Measurements from ENCODE around the gene CSAG3.
"Not testable (repeated sequence)": the region's sequence is repeated elsewhere in the genome, so short reads cannot be mapped to it uniquely, and the experiment has no call there.

CSAG3 gene

DNA sequence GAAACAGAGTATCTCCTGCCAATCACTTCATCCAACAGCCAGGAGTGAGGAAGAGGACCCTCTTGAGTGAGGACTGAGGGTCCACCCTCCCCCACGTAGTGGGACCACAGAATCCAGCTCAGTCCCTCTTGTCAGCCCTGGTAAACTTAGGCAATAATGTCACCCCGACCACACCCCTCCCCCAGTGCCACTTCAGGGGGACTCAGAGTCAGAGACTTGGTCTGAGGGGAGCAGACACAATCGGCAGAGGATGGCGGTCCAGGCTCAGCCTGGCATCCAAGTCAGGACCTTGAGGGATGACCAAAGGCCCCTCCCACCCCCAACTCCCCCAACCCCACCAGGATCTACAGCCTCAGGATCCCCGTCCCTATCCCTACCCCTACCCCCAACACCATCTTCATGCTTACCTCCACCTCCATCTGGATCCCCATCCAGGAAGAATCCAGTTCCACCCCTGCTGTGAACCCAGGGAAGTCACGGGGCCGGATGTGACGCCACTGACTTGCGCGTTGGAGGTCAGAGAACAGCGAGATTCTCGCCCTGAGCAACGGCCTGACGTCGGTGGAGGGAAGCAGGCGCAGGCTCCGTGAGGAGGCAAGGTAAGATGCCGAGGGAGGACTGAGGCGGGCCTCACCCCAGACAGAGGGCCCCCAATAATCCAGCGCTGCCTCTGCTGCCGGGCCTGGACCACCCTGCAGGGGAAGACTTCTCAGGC lies 25.6 kb upstream of the CSAG3 start, which contains the start of the genes CSAG1 and MAGEA12:
Gene CSAG1 (minus strand): TSS at position 461 of the 715 bp plus-strand sequence. CDS start 1,261 bp downstream, outside the sequence.
Gene MAGEA12 (plus strand): TSS at position 497 of the 715 bp plus-strand sequence. CDS start 2,405 bp downstream, outside the sequence.
- Histone ChIP-seq H4K20me1 (ENCODE audit: control insufficient read depth, insufficient read depth, low read depth, low read length) (no peaks in the 10 kb centered on the region), H3K4me1 (ENCODE audit: control insufficient read depth, low read length) (no peaks in the 10 kb centered on the region), H3K4me2 (ENCODE audit: low read length) (no peak within 1 kb of the TSS), H3K4me3 (ENCODE audit: low read length) (no peak within 1 kb of the TSS), H3F3A (ENCODE audit: control insufficient read depth, insufficient read depth) (no peaks in the 10 kb centered on the region), H3K79me2 (ENCODE audit: control insufficient read depth, low read length) (no peaks in the 10 kb centered on the region), H3K27ac (ENCODE audit: low read depth, low read length) (no peak within 1 kb of the TSS), H3K36me3 (ENCODE audit: control insufficient read depth, low read length) (no peaks in the 10 kb centered on the region), H3K27me3 (ENCODE audit: control insufficient read depth, low read length) (no peaks in the 10 kb centered on the region), H3K9me3 (ENCODE audit: control insufficient read depth, insufficient read depth, low read length) (no peaks in the 10 kb centered on the region), H3K9me2 (replicated peaks; ENCODE audit: control insufficient read depth, low read length) (no peaks in the 10 kb centered on the region)
- TF ChIP-seq EZH2phosphoT487 (IDR thresholded peaks at IDR 0.05; ENCODE audit: borderline replicate concordance, low read length), result no peak
- TF ChIP-seq, protein P1, sequence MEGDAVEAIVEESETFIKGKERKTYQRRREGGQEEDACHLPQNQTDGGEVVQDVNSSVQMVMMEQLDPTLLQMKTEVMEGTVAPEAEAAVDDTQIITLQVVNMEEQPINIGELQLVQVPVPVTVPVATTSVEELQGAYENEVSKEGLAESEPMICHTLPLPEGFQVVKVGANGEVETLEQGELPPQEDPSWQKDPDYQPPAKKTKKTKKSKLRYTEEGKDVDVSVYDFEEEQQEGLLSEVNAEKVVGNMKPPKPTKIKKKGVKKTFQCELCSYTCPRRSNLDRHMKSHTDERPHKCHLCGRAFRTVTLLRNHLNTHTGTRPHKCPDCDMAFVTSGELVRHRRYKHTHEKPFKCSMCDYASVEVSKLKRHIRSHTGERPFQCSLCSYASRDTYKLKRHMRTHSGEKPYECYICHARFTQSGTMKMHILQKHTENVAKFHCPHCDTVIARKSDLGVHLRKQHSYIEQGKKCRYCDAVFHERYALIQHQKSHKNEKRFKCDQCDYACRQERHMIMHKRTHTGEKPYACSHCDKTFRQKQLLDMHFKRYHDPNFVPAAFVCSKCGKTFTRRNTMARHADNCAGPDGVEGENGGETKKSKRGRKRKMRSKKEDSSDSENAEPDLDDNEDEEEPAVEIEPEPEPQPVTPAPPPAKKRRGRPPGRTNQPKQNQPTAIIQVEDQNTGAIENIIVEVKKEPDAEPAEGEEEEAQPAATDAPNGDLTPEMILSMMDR (IDR thresholded peaks at IDR 0.05; ENCODE audit: low read depth, low read length, poor library complexity, severe bottlenecking), result no peak

GRCh38 chrX:152734143-152734858 lies 24.7 kb upstream of the CSAG3 start:
- not testable (repeated sequence) for H3K27ac ChIP-seq (ENCODE audit: low read depth, low read length); H3K9me3 ChIP-seq (ENCODE audit: control insufficient read depth, insufficient read depth, low read length); H3K4me1 ChIP-seq (ENCODE audit: control insufficient read depth, low read length); H3K27me3 ChIP-seq (ENCODE audit: control insufficient read depth, low read length); H3K4me3 ChIP-seq (ENCODE audit: low read length); H3K4me2 ChIP-seq (ENCODE audit: low read length); H4K20me1 ChIP-seq (ENCODE audit: control insufficient read depth, insufficient read depth, low read depth, low read length); H3K79me2 ChIP-seq (ENCODE audit: control insufficient read depth, low read length); H3F3A ChIP-seq (ENCODE audit: control insufficient read depth, insufficient read depth); H3K36me3 ChIP-seq (ENCODE audit: control insufficient read depth, low read length); H3K9me2 ChIP-seq (replicated peaks; ENCODE audit: control insufficient read depth, low read length)

DNA sequence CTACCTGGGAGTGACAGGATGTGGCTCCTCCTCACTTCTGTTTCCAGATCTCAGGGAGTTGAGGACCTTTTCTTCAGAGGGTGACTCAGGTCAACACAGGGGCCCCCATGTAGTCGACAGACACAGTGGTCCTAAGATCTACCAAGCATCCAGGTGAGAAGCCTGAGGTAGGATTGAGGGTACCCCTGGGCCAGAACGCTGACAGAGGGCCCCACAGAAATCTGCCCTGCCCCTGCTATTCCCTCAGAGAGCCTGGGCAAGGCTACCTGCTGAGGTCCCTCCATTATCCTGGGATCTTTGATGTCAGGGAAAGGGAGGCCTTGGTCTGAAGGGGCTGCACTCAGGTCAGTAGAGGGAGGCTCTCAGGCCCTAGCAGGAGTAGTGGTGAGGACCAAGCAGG lies 23.9 kb upstream of the CSAG3 start:
- Histone ChIP-seq H3K9me3 (ENCODE audit: control insufficient read depth, insufficient read depth, low read length) (no peaks in the 10 kb centered on the region), H3K36me3 (ENCODE audit: control insufficient read depth, low read length) (no peaks in the 10 kb centered on the region), H3K27me3 (ENCODE audit: control insufficient read depth, low read length) (no peaks in the 10 kb centered on the region), H4K20me1 (ENCODE audit: control insufficient read depth, insufficient read depth, low read depth, low read length) (no peaks in the 10 kb centered on the region), H3K27ac (ENCODE audit: low read depth, low read length) (no peak overlapping the region), H3K9me2 (replicated peaks; ENCODE audit: control insufficient read depth, low read length) (no peaks in the 10 kb centered on the region), H3K4me1 (ENCODE audit: control insufficient read depth, low read length) (no peaks in the 10 kb centered on the region), H3K4me2 (ENCODE audit: low read length) (no peak overlapping the region), H3K4me3 (ENCODE audit: low read length) (no peak overlapping the region), H3F3A (ENCODE audit: control insufficient read depth, insufficient read depth) (no peaks in the 10 kb centered on the region), H3K79me2 (ENCODE audit: control insufficient read depth, low read length) (no peaks in the 10 kb centered on the region)
- TF ChIP-seq EZH2phosphoT487 (IDR thresholded peaks at IDR 0.05; ENCODE audit: borderline replicate concordance, low read length), result no peak
- TF ChIP-seq, protein P1 (IDR thresholded peaks at IDR 0.05; ENCODE audit: low read depth, low read length, poor library complexity, severe bottlenecking), result no peak
